GM12872 (cell line): Measurements from ENCODE around the gene SYNDIG1.

ENCODE experiments used
- TF ChIP-seq, protein P1 (sequence below): IDR thresholded peaks from 3 replicates; pipeline ENCODE4 v1.5.1; 2011; ENCODE audit warnings: low read depth, mild to moderate bottlenecking, low read length, moderate library complexity; ENCODE audit not compliant: insufficient read depth

The SYNDIG1 gene

GRCh38 chr20:24573557-24573956, 104.1 kb downstream of the SYNDIG1 start:
- TF ChIP-seq, protein P1, sequence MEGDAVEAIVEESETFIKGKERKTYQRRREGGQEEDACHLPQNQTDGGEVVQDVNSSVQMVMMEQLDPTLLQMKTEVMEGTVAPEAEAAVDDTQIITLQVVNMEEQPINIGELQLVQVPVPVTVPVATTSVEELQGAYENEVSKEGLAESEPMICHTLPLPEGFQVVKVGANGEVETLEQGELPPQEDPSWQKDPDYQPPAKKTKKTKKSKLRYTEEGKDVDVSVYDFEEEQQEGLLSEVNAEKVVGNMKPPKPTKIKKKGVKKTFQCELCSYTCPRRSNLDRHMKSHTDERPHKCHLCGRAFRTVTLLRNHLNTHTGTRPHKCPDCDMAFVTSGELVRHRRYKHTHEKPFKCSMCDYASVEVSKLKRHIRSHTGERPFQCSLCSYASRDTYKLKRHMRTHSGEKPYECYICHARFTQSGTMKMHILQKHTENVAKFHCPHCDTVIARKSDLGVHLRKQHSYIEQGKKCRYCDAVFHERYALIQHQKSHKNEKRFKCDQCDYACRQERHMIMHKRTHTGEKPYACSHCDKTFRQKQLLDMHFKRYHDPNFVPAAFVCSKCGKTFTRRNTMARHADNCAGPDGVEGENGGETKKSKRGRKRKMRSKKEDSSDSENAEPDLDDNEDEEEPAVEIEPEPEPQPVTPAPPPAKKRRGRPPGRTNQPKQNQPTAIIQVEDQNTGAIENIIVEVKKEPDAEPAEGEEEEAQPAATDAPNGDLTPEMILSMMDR, result no peak

- TF ChIP-seq, protein P1, result no peak
Measured at GRCh38 chr20:24574307-24574706, 104.9 kb downstream of the SYNDIG1 start.

DNA sequence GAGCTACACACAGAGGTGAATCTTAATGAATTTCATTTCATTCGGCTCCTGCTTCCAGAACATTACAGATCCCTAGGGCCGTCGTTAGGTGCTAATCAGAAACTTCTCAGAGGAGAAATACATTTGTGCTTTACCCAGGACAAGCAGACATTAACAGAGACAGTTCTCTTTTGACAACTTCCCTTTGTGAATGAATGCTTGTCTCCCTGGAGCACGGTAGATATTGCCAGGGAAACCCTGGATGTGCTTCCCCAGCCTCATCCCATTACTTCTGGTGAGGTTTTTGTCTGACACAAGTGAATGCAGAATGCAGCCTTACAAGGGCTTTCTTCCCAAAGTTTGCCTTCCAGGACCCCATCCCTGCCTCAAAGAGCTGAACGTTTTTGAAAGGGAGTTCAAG, 105.4 kb downstream of the SYNDIG1 start:
- TF ChIP-seq, protein P1, result no peak

GRCh38 chr20:24575811-24576210, 106.4 kb downstream of the SYNDIG1 start:
- TF ChIP-seq, protein P1, result no peak

DNA sequence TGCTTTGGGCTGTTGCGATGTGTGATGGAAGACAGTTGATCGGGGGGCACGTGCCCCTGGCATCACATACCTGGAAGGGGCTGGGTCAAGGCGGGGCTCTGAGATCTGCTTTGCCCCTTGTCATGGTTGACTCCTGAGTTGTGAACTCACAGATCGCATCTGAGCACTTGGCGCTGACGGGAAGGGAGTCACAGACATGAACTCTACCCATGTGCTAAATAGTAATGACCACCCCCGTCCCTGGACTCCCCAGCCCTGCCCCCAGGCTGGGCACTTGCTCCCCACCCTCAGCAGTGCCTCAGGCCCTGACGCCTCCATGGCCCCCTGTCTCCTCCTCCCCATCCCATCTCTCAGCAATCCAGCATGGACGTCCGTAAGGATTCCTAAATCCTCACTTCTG, 107.0 kb downstream of the SYNDIG1 start:
- TF ChIP-seq, protein P1, result no peak

DNA sequence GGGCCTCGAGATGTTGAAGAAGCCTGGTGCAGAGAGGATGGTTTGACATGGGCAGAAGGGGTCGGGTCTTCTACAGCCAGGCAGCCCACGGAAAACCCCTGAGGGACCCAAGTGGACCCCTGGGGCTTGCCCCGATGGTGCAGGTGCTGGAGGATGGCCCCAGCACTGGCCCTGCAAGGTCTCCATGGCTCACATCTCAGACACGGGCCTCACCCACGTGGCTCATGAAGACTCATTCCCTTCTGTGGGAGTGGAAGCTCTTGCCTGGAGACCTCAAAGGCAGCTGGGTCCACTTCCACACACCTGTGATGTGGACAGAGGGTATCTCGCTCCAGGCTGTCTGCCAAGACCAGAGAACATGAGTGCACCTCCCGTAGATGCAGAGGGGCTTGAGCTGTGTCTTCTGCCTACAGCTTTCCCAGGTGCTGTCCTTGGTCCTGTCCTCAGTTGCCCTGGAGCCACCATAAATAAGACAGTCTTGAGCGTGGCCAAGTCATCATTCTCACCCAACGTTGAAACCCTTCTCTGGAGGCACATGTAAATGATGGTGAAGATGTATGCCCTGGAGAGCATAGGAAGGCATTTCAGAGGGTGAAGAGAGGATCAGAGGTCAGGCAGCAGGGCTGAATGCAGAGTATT, 108.0 kb downstream of the SYNDIG1 start:
- TF ChIP-seq, protein P1, result no peak

DNA sequence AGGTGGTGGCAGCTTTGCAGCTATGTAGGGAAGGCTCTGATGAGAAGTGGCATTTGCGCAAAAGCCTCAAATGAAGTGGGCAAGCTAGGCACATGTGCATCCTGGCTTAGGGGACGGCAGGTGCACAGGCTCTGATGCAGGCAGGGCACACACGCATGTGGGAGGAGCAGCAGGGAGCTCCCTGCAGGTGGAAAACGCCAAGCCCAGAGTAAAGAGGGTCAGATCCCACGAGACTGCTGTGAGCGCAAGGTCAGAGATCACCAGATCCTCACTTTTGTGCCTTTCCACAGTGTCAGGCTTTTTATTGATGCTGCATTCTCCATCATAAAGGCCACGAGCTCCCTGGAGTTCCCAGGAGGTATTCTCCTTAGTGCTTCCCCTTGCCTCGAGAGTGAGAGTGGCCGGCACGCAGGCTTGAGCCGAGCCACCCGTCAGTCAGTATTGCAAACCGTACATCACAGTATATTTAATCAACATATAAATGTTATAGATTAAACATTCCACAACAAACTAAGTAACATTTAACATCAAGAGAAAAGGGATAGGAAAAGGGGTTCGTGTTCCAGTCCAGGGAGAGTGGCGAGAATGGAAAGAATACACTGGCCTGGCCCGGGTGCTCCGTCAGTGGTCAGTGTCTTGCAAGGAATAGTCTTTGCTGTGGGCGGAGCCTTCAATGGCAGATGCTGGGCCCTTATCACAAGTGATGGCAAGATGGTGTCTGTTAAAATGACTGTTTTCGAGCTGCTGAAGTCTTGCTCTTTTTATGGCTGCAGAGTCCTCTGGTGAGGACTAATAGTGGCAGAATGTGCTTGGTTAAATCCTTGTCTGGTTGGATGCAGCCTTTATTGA, 109.4 kb downstream of the SYNDIG1 start:
- TF ChIP-seq, protein P1, result no peak
